Omental fat pad (tissue), 4 donors: Measurements from ENCODE around the gene DOK6. TPM values are rescaled to one million over a fixed set of nuclear protein-coding genes. Genes with fewer than 3 reads are reported as not detected.

ENCODE experiments used
- ATAC-seq: fragments of 150-250 bp; one replicate; pipeline ENCODE4 v1.9.1; 2016; ENCODE audit warnings: mild to moderate bottlenecking, moderate library complexity; ENCODE audit not compliant: low FRiP score
- DNase-seq: peaks from one replicate; pipeline ENCODE4 v3.0.0-alpha.2; 2019; ENCODE audit warnings: low spot score
- CTCF ChIP-seq, 3 donors: fragments of 450-650 bp; IDR thresholded peaks; one replicate each; pipeline ENCODE4 v1.5.1; 2016 to 2017; ENCODE audit warnings: antibody characterized with exemption in 3 of 3, mild to moderate bottlenecking in 3 of 3, moderate library complexity in 2 of 3
- total RNA-seq, 4 donors: library from RNA; depleted of rRNA; stranded (reverse); fragments of >200 nt; gene quantifications; one replicate each; pipeline ENCODE4 v1.1.0, GENCODE V29; 2016

Gene DOK6
- total RNA-seq, 4 donors from 2014 or later, result 0.19 to 2.7 (median 1.5) TPM

GRCh38 chr18:69697069-69697468 is 296.4 kb downstream of the DOK6 start:
- no peak for TF ChIP-seq CTCF (IDR thresholded peaks at IDR 0.05)
- no peak for ATAC-seq
- no peak for DNase-seq

- no peak for ATAC-seq
- no peak for DNase-seq
- TF ChIP-seq CTCF (IDR thresholded peaks at IDR 0.05), result no peak
Observed at GRCh38 chr18:69697689-69698088, 297.0 kb downstream of the DOK6 start.

- no peak for ATAC-seq
- no peak for DNase-seq
- no peak for TF ChIP-seq CTCF (IDR thresholded peaks at IDR 0.05)
Observed at GRCh38 chr18:69701305-69701704, 300.6 kb downstream of the DOK6 start.

- DNase-seq, result no peak
- TF ChIP-seq CTCF (IDR thresholded peaks at IDR 0.05), result no peak
- no peak for ATAC-seq
Observed at GRCh38 chr18:69703461-69703860, 302.8 kb downstream of the DOK6 start.

- DNase-seq, result no peak
- no peak for ATAC-seq
- TF ChIP-seq CTCF (IDR thresholded peaks at IDR 0.05), result no peak
Observed at GRCh38 chr18:69705987-69706386, 305.3 kb downstream of the DOK6 start.

GRCh38 chr18:69708844-69709243 is 308.2 kb downstream of the DOK6 start:
- no peak for ATAC-seq
- DNase-seq, result no peak
- TF ChIP-seq CTCF (IDR thresholded peaks at IDR 0.05), result no peak

GRCh38 chr18:69715191-69715795 is 314.6 kb downstream of the DOK6 start:
- no peak for DNase-seq
- TF ChIP-seq CTCF (IDR thresholded peaks at IDR 0.05), result no peak

More at GRCh38 chr18:69715191-69715795, 314.6 kb downstream of the DOK6 start:
- ATAC-seq, result no peak
